GM12874 (cell line): Measurements from ENCODE around the gene PEX14.

Source experiments
- CTCF ChIP-seq: IDR thresholded peaks from 2 replicates; pipeline ENCODE4 v1.5.1; 2011; ENCODE audit warnings: low read depth, mild to moderate bottlenecking, control low read depth, low read length, moderate library complexity; ENCODE audit not compliant: insufficient read depth

The PEX14 gene

GRCh38 chr1:10553118-10553517, 78.4 kb downstream of the PEX14 start:
- TF ChIP-seq CTCF: no peak

GRCh38 chr1:10555635-10556429, 81.1 kb downstream of the PEX14 start:
- no peak for TF ChIP-seq CTCF

- TF ChIP-seq CTCF: no peak
Measured at GRCh38 chr1:10556430-10557005, 81.8 kb downstream of the PEX14 start.

- TF ChIP-seq CTCF: no peak
Measured at GRCh38 chr1:10557714-10558113, 83.0 kb downstream of the PEX14 start.

- TF ChIP-seq CTCF: no peak
Measured at GRCh38 chr1:10559386-10559785, 84.6 kb downstream of the PEX14 start.

- no peak for TF ChIP-seq CTCF
Measured at GRCh38 chr1:10561497-10561896, 86.7 kb downstream of the PEX14 start.

- no peak for TF ChIP-seq CTCF
Measured at GRCh38 chr1:10561955-10562354, 87.2 kb downstream of the PEX14 start.
